OCI-LY3 (cell line): ENCODE measurements around the gene TAS2R38.

Experiments
- H2AFZ ChIP-seq: fragments of 200-600, 300-600 bp; shearing (Covaris generic); 2 replicates; pipeline ENCODE4 v1.6.0; 2014; ENCODE audit warnings: antibody characterized with exemption, low read depth, low read length
- H3K27ac ChIP-seq: fragments of 200-600, 300-600 bp; sonication (generic); 2 replicates; pipeline ENCODE4 v1.5.1; 2014; ENCODE audit warnings: mild to moderate bottlenecking, low read length, moderate library complexity, mixed read lengths
- H3K27me3 ChIP-seq: fragments of 200-600, 300-600 bp; sonication (generic); 2 replicates; pipeline ENCODE4 v1.6.1; 2014; ENCODE audit warnings: low read depth, low read length, mixed read lengths
- H3K36me3 ChIP-seq: fragments of 200-600, 300-600 bp; sonication (generic); replicated peaks from 2 replicates; pipeline ENCODE3; 2014; ENCODE audit warnings: low read depth, low read length, mixed read lengths
- H3K4me1 ChIP-seq: fragments of 300-600, 200-600 bp; sonication (generic); 2 replicates; pipeline ENCODE4 v1.6.1; 2014; ENCODE audit warnings: low read length, mixed read lengths
- H3K4me2 ChIP-seq: fragments of 200-600, 300-600 bp; sonication (generic); 2 replicates; pipeline ENCODE4 v1.6.1; 2014; ENCODE audit warnings: low read length, mixed read lengths
- H3K4me3 ChIP-seq: fragments of 300-600, 200-600 bp; sonication (generic); 2 replicates; pipeline ENCODE4 v1.5.1; 2014; ENCODE audit warnings: antibody characterized with exemption, mild to moderate bottlenecking, low read length, moderate library complexity
- H3K79me2 ChIP-seq: fragments of 300-600, 200-600 bp; shearing (Covaris generic); 2 replicates; pipeline ENCODE4 v1.6.1; 2014; ENCODE audit warnings: mild to moderate bottlenecking, low read length, mixed read lengths
- H3K9ac ChIP-seq: fragments of 300-600, 200-600 bp; shearing (Covaris generic); 2 replicates; pipeline ENCODE4 v1.6.0; 2014; ENCODE audit warnings: mild to moderate bottlenecking, low read length, moderate library complexity
- H3K9me3 ChIP-seq: fragments of 200-600, 300-600 bp; shearing (Covaris generic); 2 replicates; pipeline ENCODE4 v1.6.1; 2014; ENCODE audit warnings: low read length, mixed read lengths; ENCODE audit not compliant: insufficient read depth
- H4K20me1 ChIP-seq: fragments of 200-600, 300-600 bp; sonication (generic); 2 replicates; pipeline ENCODE4 v1.6.1; 2016; ENCODE audit warnings: low read length, mixed read lengths; ENCODE audit not compliant: insufficient read depth
- EZH2phosphoT487 ChIP-seq: fragments of 200-600 bp; shearing (Covaris generic); IDR thresholded peaks from 2 replicates; pipeline ENCODE4 v1.6.1; 2018; ENCODE audit warnings: antibody characterized with exemption, mixed run types, low read depth
- TF ChIP-seq, protein P1 (sequence below): fragments of 200-600, 300-600 bp; sonication (generic); IDR thresholded peaks from 2 replicates; pipeline ENCODE4 v1.5.1; 2014; ENCODE audit warnings: antibody characterized with exemption, low read length, low read depth

Gene TAS2R38

DNA sequence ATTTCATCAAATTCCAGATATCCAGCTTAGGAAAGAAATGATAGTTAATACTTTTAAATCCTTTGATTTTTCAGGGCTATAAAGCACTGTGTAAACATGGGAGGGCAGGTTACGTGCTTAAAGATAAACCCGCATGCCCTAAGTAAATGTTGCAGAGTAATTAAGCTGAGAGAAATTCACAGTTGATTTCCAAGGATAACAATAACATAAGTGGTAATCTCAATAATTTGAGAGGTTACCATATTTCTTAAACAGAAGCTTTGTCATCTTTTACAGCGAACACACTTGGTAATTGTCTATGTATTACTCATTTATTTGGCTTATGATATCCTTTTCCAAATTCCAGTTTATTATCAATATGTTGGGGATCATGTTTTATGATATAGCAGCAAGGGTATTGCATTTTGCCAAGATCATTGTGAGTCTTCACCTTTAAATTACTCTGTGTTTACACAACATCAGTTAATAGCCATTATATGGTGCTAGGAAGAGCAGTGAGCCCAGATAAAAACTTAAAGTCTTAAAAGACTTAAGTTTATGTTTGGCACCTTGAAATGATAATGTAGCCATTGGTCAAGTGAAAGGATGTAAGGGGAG, 37.5 kb upstream of the TAS2R38 start:
- no peak overlapping the region for H3K27ac ChIP-seq
- no peaks in the 10 kb centered on the region for H3K79me2 ChIP-seq
- no peaks in the 10 kb centered on the region for H3K9me3 ChIP-seq
- no peaks in the 10 kb centered on the region for H3K36me3 ChIP-seq
- H3K4me2 ChIP-seq, result no peak overlapping the region
- H3K4me1 ChIP-seq, result no peaks in the 10 kb centered on the region
- H3K4me3 ChIP-seq, result no peak overlapping the region
- H4K20me1 ChIP-seq, result no peaks in the 10 kb centered on the region
- H3K27me3 ChIP-seq, result peaks cover 55% of the 10 kb centered on the region
- H3K9ac ChIP-seq, result no peak overlapping the region
- no peak overlapping the region for H2AFZ ChIP-seq
- TF ChIP-seq, protein P1, sequence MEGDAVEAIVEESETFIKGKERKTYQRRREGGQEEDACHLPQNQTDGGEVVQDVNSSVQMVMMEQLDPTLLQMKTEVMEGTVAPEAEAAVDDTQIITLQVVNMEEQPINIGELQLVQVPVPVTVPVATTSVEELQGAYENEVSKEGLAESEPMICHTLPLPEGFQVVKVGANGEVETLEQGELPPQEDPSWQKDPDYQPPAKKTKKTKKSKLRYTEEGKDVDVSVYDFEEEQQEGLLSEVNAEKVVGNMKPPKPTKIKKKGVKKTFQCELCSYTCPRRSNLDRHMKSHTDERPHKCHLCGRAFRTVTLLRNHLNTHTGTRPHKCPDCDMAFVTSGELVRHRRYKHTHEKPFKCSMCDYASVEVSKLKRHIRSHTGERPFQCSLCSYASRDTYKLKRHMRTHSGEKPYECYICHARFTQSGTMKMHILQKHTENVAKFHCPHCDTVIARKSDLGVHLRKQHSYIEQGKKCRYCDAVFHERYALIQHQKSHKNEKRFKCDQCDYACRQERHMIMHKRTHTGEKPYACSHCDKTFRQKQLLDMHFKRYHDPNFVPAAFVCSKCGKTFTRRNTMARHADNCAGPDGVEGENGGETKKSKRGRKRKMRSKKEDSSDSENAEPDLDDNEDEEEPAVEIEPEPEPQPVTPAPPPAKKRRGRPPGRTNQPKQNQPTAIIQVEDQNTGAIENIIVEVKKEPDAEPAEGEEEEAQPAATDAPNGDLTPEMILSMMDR, result no peak
- no peak for TF ChIP-seq EZH2phosphoT487

DNA sequence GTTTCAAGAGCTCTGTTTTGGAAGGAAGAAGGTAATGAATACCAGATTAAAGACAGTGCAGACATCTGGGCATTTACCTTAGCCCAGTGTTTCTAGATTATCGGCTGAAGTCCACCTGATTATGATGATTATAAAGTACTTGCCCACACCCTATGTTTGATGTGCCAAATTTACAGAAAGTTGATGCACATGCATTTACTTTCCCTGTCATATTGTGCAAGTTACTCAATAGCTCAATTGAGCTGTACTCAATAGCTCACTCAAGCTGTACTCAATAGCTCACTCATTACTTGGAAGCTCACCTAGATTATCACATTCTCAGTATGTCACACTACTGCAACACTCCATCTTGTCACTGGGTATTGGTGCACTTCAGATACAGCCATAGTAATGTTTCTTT, 35.6 kb upstream of the TAS2R38 start:
- TF ChIP-seq, protein P1, result no peak
- no peak for TF ChIP-seq EZH2phosphoT487
- Histone ChIP-seq H4K20me1 (no peaks in the 10 kb centered on the region), H3K4me1 (no peaks in the 10 kb centered on the region), H3K4me3 (no peak overlapping the region), H3K9ac (no peak overlapping the region), H3K27me3 (peaks cover 50% of the 10 kb centered on the region), H3K79me2 (no peaks in the 10 kb centered on the region), H3K36me3 (no peaks in the 10 kb centered on the region), H2AFZ (no peak overlapping the region), H3K9me3 (no peaks in the 10 kb centered on the region), H3K27ac (no peak overlapping the region), H3K4me2 (no peak overlapping the region)

DNA sequence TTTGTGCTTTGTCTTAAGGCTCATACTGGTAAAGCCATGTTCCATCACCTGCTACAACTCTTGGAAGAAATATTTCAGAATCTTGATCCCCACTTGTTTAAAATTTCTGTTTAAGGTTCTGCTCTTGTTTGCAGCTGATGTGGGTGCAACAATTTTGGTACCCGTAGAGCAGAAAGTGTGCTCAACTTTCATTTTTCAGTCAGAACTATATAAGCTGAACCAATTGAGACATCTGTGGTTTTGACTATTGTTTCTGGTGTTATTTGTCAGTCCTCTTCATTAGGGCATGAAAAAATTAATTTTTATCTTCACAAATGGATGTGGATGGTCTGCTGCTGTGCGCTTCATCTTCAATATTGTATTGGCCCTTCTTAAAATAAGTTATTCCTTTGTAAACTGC, 33.0 kb upstream of the TAS2R38 start:
- Histone ChIP-seq H3K4me1 (no peaks in the 10 kb centered on the region), H2AFZ (no peak overlapping the region), H3K36me3 (no peaks in the 10 kb centered on the region), H3K4me2 (no peak overlapping the region), H4K20me1 (no peaks in the 10 kb centered on the region), H3K9me3 (no peaks in the 10 kb centered on the region), H3K4me3 (no peak overlapping the region), H3K9ac (no peak overlapping the region), H3K79me2 (no peaks in the 10 kb centered on the region), H3K27me3 (peaks cover 41% of the 10 kb centered on the region), H3K27ac (no peak overlapping the region)
- TF ChIP-seq, protein P1, result no peak
- no peak for TF ChIP-seq EZH2phosphoT487

DNA sequence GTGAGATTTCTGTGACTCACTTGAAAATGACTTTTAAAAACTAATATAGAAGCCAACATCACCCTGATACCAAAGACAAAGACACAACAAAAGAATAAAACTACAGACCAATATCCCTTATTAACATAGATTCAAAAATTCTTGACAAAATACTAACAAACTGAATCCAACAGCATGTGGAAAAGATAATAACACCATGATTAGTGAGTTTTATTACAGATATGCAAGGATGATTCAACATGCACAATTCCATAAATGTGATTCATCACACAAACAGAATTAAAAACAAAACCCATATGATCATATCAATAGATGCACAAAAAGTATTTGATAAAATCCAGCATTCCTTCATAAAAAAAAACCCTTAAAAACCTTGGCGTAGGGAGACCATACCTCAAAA, 28.6 kb upstream of the TAS2R38 start:
- Histone ChIP-seq H3K4me3 (no peak overlapping the region), H3K27me3 (peaks cover 15% of the 10 kb centered on the region; the same call in 1 of the 2 replicates), H3K79me2 (no peaks in the 10 kb centered on the region), H3K36me3 (no peaks in the 10 kb centered on the region), H4K20me1 (no peaks in the 10 kb centered on the region), H3K9ac (no peak overlapping the region), H3K27ac (no peak overlapping the region), H3K4me2 (no peak overlapping the region), H3K4me1 (no peaks in the 10 kb centered on the region), H3K9me3 (no peaks in the 10 kb centered on the region), H2AFZ (no peak overlapping the region)
- TF ChIP-seq, protein P1, result no peak
- no peak for TF ChIP-seq EZH2phosphoT487
